ENCODE data around the gene KLHL5.

KLHL5 gene

DNA sequence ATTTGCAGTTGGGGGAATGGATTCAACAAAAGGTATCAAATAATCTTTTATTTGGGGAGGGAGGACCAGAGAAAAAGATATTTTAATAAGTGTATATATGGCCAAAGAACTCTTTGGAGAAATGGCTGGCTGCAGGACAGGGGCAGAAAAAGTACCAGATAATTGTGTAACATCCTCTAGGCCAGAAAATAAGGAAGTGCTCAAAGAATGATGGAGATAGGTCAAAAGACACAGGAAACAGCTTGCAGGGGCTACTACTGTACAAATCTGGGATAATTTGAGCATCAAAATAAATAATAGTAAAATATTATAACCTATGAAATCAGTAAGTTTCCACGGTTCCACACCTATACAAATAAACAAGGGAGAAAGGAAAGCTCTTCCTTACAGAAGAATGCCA lies 34.8 kb downstream of the KLHL5 start:
- no peak overlapping the region for H3K4me3 ChIP-seq (ENCODE audit: low read depth, low read length)
- TF ChIP-seq CTCF (IDR thresholded peaks at IDR 0.05; ENCODE audit: low read depth, low read length), result no peak

DNA sequence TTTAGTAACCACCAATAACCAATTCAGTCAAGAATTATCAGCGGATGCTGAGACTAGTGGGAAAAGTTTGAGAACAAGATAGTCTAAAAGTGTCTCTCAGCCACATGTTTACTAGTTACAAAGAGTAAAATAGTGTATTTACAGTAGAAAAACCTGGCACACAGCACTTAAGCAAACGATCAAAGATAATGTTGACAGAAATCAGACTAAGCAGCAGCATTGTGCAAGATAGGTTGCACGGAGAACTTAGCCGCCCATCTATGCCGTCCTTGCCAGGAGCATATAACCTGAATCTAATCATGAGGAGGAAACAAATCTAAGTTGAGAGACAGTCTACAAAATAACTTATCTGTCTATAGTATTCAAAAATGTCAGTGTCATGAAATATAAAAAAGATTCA lies 35.3 kb downstream of the KLHL5 start:
- no peak overlapping the region for H3K4me3 ChIP-seq (ENCODE audit: low read depth, low read length)
- no peak for TF ChIP-seq CTCF (IDR thresholded peaks at IDR 0.05; ENCODE audit: low read depth, low read length)

DNA sequence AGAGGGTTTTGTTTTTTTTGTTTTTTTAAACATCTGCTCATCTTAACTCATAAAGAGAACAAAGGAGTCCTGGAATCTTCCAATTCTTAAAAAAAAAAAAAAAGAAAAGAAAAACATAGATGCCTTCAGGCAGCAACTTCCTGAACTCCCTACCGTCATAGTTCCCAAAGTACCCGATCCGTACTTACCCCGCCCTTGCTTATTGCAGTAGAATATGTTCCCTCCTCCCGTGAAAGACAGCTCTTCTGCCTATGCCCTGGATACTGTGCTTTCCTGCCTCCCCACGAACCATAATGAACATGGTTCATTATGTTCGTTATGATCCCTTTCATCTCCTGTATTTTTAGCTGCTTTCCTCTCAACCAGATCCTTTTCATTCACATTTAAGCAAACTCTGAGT lies 40.3 kb downstream of the KLHL5 start:
- TF ChIP-seq CTCF (IDR thresholded peaks at IDR 0.05; ENCODE audit: low read depth, low read length), result no peak
- H3K4me3 ChIP-seq (ENCODE audit: low read depth, low read length), result no peak overlapping the region

GRCh38 chr4:39103291-39103690 lies 41.3 kb downstream of the KLHL5 start:
- no peak overlapping the region for H3K4me3 ChIP-seq (ENCODE audit: low read depth, low read length)
- no peak for TF ChIP-seq CTCF (IDR thresholded peaks at IDR 0.05; ENCODE audit: low read depth, low read length)

- no peak overlapping the region for H3K4me3 ChIP-seq (ENCODE audit: low read depth, low read length)
- TF ChIP-seq CTCF (IDR thresholded peaks at IDR 0.05; ENCODE audit: low read depth, low read length), result no peak
Measured at GRCh38 chr4:39104255-39104654, 42.2 kb downstream of the KLHL5 start.

DNA sequence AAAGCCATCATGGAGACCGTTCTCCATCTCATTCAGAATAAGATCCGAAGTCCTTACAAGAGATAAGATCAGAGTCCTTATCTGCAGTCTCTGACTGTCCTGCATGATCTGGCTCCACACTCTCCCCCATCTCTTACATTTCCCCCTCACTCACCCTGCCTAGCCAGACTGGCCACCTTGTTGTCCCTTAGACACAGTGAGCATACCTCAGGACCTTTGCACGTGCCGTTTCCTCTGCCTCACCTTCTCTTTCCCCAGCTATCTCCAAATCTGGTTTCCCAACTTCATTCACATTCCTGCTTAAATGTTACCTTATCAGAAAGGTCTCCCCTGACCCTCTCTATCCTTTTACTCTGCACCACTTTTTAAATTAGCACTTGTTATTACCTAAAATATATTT lies 44.0 kb downstream of the KLHL5 start:
- no peak overlapping the region for H3K4me3 ChIP-seq (ENCODE audit: low read depth, low read length)
- no peak for TF ChIP-seq CTCF (IDR thresholded peaks at IDR 0.05; ENCODE audit: low read depth, low read length)

DNA sequence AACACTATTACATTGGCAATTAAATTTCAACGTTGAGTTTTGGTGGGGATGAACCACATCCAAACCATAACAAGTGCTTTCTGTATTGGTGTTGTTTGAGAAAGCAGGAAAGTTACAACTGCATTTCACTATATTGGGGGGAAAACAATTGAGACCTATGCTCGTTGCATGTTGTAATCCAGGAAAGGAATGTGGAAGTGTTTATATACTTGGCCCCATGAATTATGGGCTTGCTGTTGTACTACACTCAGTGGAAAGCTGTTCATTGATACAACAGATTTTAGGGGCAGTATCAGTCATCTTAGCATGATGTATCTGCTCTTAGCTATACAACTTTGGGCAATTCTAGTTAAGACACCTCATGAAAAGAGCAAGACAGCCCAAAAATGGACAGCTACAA lies 52.4 kb downstream of the KLHL5 start:
- no peak overlapping the region for H3K4me3 ChIP-seq (ENCODE audit: low read depth, low read length)
- TF ChIP-seq CTCF (IDR thresholded peaks at IDR 0.05; ENCODE audit: low read depth, low read length), result no peak

Measured in WI38 (cell line).